Left forelimb (tissue), 1 donor: ENCODE data around the gene NASP.

ENCODE experiments used
- DNase-seq: peaks from one replicate; pipeline ENCODE4 v3.0.0-alpha.2; 2018; ENCODE audit warnings: low spot score

NASP gene

DNA sequence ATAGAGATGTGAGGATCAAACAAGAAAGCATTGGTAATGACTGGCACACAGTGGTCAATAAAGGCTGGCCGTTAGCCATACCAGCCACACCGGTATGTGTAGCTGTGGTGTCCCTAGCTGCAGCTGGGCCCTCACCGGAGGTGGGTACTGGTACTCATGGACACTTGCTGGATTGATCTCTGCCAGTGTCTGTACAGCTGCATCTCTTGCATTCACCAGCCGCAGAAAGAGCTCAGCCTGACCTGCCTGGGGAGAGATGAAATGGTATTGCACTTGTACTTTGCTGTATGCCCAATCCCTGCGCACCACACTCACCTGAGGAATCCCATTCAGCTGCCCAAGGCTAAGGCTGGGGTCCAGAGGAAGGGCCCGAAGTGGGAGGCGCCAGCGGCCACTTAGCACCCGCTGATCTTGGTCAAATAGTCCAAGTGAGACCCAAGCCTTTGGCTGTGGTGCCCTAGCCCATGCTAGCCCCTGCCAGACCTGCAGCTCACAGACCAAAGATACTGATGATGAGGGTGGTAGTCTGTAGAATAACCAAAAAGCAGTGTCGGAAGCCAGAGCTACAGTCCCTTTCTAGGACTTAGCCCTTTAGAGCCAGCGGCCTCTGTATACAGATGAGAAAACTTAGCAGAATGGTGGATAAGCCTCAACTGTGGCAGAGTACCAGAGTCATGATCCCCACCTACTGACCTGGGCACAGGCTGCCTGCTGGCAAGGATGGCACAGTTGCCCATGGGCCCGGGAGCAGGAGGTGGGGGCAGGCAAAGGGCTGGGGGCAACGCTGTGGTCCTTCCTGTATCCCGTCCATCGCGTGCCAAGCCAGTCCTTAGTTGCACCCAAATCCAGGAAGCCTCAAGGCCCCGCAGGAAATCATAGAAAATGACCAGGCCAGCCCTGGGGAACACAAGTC is 37.0 kb downstream of the NASP start:
- no peak for DNase-seq

DNA sequence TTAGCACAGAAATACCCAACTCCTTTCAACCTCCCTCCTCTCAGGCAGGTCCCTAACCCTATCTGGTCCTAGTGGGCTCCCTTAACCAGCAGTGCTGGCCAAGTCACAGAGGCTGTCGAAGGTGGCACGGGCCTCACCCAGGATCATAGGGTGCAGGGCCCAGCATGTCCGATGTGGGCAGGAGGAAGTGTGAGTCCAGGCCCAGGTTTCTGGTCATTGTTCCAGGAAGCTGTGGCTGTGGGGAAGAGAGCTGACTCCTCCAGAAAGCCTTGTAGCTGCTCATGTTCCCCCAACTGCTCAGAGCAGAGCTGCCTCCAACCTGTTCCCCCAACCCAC is 37.6 kb downstream of the NASP start:
- no peak for DNase-seq

DNA sequence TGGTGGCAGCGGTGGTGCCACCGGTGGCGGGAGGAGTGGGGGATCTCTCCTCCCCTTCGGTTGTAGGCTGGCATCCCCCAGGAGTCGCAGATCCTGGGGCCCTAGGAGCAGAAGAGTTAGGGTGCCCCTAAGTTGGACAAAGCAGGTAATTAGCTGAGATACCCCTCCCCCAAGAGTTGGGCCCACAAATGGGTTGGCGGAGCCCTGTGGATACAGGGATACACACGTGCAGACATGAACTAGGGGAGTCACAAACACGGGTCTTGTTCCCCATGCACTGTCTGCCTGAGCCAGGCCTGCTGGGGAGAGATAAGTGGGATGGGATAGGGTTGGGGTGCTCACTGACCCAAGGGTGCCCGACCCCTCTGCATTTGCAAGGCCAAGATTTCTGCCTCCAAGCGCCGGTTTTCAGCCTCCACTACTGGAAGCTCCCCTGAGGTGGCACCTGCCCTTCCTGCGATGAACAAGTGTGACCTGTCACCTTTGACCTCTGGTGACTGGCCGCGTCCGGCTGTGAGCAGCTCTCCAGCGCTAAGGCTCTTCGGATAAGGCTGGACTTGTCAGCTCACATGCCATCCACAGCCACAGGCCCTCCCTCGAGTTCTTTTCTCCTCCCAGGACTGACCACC is 38.2 kb downstream of the NASP start:
- DNase-seq: no peak

DNA sequence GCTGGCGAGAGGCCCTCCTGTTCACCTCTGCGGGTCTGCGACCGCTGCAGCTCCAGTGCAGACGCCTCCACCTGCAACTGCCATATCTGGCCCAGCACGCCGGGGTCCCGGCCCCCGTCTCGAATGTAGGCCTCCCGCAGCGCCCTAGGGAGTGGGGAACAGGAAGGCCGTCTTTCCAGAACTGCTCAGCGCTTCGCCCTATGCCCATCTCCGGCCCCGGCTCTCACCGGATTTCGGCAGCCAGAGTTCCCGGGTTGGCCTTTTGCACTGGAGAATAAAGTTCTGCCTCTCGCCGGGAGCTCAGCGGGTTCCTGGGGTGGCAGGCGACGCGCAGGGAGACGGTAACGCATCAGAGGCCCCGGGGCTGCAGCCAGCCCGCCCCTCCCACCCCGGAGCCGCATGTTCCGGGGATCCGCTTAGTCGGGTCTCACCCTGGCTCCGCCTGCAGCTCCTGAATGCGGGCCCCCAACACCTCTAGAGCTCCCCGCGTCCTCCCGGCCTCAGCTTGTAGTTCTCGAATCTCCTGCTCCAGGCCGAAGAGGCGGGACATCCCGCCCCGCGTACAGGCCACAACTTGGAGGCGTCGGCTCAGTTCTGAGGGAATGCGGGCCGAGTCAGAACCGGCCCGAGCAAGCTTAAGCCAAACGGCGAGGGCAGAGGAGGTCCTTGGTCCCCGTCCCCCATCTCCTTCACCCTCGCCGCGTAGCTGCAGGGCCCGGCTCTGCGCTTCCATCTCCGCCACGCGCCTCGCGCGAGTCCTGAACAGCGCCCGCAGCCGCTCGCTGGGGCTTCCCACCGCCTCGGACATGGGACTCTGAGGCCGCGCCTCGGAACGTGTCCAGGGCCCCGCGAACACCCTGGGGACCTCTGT is 38.9 kb downstream of the NASP start:
- no peak for DNase-seq

DNA sequence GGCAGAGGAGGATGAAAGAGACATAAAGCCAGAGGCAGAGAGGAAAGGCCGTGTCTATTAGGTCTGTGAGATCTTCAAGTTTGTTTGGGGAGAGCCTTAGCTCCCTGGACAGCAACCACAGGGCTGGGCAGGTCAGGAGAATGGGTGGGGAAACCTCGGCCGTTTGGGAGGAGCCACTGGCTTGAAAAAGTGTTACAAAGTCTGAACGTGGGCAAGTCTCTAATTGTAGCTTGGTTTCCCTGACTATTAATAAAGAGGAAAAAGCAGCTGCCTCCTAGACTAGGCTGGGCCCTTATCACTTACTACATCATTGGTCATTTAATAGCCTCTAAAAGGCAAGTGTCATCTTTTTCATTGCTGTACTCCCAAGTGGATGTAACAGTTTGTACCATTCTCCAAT is 40.1 kb downstream of the NASP start, which contains the start of gene CCDC17:
Gene CCDC17 (minus strand): TSS at position 83 of the 400 bp plus-strand sequence. CDS start 145 bp downstream, outside the sequence.
- no peak for DNase-seq

DNA sequence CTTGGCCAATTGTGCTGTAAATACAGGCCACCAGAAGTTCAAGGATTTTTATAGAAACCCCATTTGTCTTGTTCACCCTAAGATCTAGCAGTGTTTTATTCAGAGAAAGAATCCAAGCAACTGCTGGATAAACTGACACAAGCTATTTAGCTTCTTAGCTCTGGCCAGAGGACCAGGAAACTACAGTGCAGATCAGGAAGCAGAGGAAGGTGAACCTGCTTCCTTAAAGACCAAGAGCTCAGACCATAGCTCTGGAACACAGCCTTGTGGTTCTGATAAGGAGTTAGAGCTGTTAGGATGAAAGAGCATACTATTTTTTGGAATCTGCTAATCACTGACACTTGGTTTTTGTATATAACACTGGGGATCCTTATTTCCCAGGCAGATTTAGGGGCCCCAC is 45.2 kb downstream of the NASP start:
- DNase-seq: no peak

DNA sequence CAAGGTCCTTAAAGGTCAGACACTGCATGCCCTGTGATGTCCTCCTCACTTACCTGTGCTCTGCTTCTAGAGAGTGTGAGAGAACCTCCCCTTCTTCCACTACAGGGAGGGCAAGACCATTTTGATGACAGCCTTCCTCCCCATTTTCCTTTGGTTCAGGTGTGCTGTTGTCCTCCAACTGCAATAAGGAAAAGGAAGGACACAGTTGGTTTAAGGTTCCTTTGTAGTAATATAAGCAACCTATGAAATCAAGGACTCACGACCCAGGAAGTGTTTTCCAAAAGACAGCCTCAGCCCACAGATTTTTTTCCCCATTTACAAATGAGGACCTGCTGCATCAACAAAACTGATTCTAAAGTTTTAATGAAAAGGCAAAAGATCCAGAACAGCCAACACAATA is 46.6 kb downstream of the NASP start:
- DNase-seq: no peak

DNA sequence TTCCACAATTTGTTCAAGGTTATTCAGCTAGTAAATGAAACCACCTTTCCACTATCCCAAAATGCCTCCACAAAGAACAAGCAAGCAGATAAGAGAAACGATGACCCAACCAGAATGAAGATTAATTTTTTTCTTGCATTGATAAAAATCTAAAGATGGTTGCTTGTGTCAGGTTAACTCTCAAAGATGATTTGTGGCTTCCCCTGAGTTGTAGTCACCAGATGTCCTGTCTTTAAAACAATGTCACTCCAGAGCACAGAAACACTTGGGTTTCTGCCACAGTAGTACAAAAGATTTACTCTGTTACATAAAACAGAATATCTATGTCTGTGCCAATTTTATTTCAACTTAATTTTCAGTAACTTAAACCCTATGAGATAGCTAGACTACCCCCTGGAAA is 51.4 kb downstream of the NASP start:
- DNase-seq: no peak

DNA sequence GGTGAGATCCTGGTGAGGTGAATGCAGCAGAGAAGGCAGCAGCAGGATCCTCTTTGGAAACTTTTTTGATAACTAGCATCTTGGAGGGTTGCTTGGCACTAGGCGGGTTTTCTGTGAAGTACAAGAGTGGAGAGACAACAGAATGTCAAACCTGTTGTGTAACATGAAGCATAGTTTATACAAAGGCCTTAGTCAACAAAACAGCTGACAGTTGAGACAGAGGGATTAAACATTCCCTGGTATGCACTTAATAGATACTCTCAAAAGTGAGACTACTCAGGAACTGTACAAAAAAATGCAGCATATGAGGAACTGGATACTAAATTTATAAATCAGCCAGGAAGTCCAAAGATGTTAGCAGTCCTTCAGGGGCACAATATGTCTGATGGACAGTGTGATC is 56.5 kb downstream of the NASP start:
- no peak for DNase-seq

DNA sequence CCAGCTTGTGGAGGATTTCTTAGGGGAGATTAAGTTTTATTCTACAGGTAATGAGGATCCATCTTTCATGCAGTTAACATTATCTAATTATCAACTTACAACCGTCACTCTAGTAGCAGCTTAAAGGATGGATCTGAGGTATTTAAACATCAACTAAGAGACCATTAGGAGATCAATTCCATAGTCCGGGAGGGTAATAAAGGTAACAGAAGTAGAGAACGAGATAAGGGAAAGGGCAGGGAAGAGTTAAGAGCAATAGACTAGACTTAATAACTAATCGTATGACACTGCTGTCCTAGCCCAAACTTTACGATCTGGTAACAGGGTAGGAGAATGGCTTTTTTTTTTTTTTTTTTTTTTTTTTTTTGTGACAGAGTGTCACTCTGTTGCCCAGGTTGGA is 59.5 kb downstream of the NASP start:
- DNase-seq: no peak

DNA sequence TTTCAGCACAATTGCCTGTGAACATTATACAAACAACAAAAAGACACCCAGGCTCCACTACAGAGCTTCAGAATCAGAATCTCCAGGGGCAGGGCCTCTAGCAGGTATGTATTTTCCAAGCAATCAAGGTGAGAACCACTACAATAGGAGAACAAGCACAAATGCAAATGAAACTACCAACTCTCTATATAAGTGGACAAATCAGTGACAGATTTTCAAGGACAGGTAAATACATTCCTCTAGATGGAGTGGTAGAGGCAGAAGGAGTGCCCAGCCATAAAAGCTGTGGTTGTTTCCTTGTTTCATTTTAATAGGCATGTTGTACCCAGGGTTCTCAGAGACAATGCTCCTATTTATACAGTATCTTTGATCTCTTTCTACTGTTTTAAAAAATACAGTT is 60.1 kb downstream of the NASP start:
- DNase-seq: no peak

DNA sequence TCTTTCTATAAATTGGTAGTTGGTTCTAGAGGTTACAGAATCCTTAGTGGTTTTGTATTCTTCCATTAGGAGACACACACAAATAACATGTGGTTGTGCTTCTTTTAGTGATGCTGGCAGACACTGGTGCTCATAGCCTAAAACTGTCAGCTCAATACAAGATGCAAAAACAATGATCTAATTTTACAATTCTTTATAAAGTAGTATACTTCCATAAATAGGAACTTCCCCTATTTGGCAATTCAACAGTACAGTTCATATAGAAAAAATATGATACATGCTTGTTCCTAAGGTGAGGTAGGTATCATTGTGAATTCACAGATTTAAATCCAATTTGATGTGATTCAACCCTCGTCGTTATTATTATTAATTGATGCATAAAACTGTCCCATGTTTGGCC is 60.8 kb downstream of the NASP start:
- DNase-seq: no peak

DNA sequence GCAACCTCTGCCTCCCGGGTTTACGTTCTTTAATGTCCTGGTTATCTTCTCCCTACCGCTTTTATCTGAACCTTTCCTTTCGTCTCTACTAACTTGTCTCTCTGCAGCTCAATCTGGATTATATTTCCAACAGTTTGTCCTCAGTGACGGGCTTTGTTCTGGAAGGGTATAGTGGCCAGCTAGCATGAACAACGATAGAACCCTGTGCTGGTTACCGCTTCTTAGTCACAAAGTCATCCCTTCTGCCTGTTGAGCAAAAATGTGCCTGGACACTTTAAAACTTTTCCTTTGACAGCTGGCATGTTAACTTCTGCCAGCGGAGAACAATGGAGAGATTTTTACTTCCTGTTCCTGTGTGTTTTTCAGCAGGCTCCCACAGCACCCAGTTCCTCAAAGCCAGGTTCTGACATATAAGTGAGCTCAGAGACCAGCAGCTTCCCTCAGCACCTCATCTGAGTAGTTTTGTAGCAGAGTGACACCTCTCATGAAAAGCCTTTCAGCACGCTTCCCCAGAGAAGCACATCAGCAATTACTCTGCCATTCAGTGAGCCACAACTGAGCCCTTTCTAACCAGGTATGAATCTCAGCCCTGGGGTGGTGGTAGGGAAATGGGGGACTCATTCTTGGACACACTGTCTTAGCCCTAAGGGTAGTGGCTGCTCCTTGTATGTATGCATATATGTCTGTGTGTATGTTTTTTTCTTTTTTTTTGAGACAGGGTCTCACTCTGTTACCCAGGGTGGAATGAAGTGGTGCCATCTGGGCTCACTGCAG is 63.6 kb downstream of the NASP start:
- DNase-seq: no peak

DNA sequence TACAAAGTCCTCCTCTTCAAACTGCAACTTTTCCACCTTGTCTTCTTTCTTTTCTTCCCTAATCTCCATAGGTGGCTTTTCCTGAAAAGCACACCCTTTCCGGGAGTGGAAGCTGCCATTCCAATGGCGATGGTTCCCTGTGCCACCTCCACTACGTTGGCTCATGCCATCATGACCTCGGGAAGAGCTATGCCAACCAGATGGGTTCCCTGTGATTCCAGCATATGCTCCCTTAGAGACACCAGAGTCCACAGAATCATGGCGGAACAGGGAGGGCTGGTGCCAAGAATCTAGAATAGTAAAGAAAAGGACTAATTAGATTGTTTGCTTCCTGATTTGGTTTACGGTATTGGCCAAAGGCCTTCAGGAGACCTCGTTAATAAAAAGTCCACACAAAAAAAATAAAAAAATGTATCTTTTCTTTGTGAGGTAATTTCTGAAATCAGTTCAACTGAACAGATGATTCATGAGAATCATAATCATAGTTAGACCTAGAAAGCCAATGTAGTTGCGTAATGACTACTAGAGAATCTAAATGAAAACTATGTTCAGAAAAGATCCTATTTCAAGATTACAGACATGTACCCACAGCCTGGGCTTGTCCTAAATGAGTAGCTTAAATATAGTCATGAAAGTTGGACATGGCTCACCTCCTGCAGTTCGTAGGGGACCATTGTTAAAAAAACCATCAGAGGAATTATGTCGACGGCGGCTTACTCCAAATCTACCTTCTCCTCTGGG is 70.9 kb downstream of the NASP start:
- no peak for DNase-seq

DNA sequence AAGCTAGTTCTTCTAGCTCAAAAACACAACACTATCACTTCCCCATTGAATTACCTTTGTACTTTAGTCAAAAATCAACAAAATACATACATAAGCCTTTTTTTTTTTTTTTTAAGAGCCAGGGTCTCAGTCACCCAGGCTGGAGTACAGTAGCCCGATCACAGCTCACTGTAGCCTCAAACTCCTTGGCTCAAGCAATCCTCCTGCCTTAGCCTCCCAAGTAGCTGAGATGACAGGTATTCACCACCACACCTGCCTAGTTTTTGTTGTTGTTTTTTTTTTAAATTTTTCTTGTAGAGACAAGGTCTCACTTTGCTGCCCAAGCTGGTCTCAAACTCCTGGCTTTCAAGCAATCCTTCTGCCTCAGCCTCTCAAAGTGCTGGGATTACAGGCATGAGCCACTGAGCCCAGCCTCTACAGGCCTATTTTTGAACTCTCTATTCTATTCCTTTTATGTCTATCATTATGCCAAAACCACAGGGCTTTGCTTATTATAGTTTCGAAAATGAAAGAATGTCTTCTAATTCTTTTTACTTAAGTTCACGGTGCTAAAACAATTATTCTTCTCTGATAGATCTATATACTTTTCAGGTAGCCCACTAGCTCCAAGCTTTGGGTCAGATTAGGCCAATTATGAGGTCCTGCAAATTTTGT is 72.9 kb downstream of the NASP start:
- no peak for DNase-seq

DNA sequence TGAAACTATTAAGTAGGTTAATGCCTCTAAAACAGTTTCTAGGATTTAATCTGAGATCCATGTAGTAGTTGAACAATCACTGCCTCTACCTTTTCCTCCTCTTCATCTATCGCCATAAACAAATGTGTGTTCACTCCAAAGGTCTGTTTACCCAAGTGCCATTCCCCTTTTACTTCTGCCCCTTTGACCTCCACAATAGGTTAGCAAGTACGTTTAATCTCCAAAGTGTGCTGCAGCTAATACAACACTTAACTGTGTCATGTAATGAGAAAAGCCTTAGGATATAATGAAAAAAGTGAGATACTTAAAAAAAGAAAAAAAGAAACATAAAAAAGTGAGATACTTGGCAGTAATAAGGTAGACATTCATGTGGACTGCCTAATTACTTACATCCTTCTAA is 74.3 kb downstream of the NASP start:
- DNase-seq: no peak

DNA sequence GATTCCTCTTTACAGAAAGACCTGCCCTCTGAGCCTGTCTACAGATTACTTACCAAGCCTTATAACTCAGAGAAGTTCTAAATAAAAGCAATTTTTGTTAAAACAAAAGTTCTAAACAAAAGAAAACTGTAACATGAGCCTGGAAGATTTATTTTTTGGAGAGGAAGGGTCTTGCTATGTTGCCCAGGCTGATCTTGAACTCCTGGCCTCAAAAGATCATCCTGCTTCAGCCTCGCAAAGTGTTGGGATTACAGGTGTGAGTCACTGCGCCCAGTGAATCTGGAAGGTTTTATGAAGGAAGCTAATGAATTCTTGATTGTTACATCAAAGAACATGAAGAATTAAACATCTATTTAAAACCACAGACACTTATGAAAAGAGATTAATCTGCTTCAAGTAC is 75.4 kb downstream of the NASP start:
- DNase-seq: no peak

DNA sequence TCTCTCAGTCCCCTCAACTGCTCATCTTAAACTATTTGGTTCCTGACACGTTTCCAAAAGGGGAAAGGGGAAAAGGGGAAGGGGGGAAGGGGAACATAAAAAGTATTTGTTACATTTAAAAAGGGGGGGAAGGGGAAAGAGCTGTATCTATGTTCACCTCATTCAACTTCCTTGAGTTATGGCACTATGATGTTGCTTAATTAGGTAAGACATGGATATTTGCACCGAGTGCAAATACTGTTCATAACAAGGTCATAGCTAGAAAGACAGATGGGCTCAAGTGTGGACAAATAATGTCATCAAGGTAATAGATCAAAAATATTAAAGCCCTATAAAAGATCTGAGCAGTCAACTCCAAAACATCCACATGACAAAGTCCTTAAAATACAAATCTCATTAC is 76.5 kb downstream of the NASP start:
- no peak for DNase-seq

DNA sequence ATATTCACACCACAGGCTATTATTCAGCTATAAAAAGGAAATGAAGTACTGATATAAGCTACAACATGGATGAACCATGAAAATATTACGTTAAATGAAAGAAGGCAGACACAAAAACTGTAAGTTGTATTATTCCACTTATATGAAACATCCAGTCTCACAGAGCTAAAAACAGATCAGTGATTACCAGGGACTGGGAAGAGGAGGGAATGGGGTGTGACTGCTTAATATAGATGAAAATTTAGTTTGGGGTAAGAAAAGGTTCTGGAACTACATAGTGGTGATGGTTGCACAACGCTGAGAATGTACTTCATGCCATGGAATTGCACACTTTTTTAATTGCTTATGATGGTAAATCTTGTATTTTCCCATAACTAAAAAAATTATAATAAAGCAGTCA is 83.0 kb downstream of the NASP start:
- DNase-seq: no peak

DNA sequence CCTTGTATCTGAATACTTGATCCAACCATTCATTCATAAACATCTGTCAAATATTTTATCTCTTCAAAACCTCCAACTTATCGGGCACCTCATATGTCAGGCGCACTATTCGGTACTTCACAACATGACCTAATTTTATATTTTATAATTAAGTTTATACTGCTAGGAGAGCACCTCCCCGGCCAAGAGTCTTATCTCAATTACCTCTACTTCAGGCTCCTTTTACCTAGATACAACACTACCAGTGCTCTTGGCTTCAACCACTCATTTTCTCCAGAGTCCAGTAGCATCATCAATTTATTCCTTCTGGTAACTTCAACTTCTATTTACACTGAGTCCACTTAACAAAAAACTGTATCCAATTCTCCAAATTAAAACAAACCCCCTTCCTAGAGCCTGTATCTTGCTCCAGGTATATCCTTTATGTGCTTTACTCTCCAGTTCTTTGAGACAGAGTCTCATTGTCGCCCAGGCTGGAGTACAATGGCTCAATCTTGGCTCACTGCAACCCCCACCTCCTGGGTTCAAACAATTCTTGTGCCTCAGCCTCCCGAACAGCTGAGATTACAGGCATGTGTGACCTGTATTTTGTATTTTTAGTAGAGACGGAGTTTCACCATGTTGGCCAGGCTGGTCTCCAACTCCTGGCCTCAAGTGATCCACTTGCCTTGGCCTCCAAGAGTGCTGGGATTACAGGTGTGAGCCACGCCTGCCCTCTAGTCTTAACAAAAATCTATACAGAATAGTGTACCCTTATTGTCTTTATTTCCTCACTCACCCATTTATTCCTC is 83.7 kb downstream of the NASP start:
- DNase-seq: no peak
